GM23248 (cell line): ENCODE measurements around the gene TINCR.

Source experiments
- EZH2 ChIP-seq: fragments of 200-600 bp; sonication (generic); IDR thresholded peaks from 2 replicates; pipeline ENCODE4 v1.6.1; 2018; ENCODE audit warnings: antibody characterized with exemption, mild to moderate bottlenecking; ENCODE audit not compliant: insufficient read depth, poor library complexity, severe bottlenecking
- EZH2phosphoT487 ChIP-seq: fragments of 200-600 bp; sonication (generic); IDR thresholded peaks from 2 replicates; pipeline ENCODE4 v1.6.1; 2018; ENCODE audit warnings: antibody characterized with exemption, moderate library complexity, mild to moderate bottlenecking, low read depth; ENCODE audit not compliant: insufficient read depth

DNA sequence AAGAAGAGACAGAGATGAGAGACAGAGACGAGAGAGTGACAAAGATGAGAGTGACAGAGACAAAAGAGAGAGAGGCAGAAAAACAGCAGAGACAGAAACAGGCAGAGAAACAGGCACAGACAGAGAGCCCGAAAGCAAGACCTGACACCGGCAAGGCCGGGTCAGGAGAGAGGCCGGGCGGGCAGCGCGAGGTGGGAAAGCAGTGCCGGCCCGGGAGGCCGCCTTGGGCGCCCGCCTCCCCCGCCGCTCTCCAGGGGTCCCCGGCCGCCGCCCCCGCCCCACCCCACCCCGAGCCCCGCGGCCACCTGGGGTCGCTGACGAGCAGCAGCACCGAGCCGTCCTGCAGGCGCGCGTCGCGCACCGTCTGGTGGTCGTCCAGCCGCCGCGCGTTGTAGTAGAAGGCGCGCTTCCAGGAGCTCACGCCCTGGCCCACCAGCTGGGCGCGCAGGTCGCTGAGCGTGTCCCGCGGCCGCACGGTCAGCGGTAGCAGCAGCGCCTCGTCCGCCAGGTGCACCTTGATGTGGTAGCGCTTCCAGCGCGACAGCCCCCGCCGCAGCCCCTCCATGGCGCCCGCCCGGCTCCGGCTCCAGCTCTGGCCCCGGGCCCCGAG is at the start of gene TINCR:
- TF ChIP-seq EZH2 (peak; percentile 26), EZH2phosphoT487 (no peak)
